Liver (tissue), 9 donors: ENCODE measurements around the gene DUSP7. TPM values are rescaled to one million over a fixed set of nuclear protein-coding genes. Genes with fewer than 3 reads are reported as not detected.

Experiments
- DNase-seq: peaks from one replicate; pipeline ENCODE4 v3.0.0-alpha.2; 2017; ENCODE audit warnings: low spot score
- H3K27ac ChIP-seq, 2 donors: one replicate each; pipeline ENCODE4 v1.7.0; 2013; ENCODE audit warnings: inconsistent platforms in 2 of 2, low read length in 2 of 2, control low read depth in 1 of 2, low read depth in 1 of 2, mild to moderate bottlenecking in 1 of 2
- H3K27me3 ChIP-seq, 4 donors: one replicate each; pipeline versions ENCODE4 v1.6.1 to v1.7.0; 2013; ENCODE audit warnings: low read length in 3 of 4, inconsistent platforms in 1 of 4, mild to moderate bottlenecking in 1 of 4, moderate library complexity in 1 of 4; ENCODE audit not compliant: control insufficient read depth in 4 of 4, insufficient read depth in 4 of 4
- H3K36me3 ChIP-seq, 4 donors: one replicate each; pipeline versions ENCODE4 v1.6.1 to v1.7.0; 2013; ENCODE audit warnings: low read length in 3 of 4, mild to moderate bottlenecking in 3 of 4, low read depth in 1 of 4, moderate library complexity in 1 of 4; ENCODE audit not compliant: control insufficient read depth in 4 of 4, insufficient read depth in 3 of 4
- H3K4me1 ChIP-seq, 4 donors: one replicate each; pipeline versions ENCODE4 v1.6.1 to v1.7.0; 2013; ENCODE audit warnings: low read length in 3 of 4, mild to moderate bottlenecking in 3 of 4, moderate library complexity in 1 of 4; ENCODE audit not compliant: control insufficient read depth in 4 of 4, insufficient read depth in 4 of 4
- H3K4me3 ChIP-seq, 3 donors: one replicate each; pipeline versions ENCODE4 v1.6.1 to v1.7.0; 2013; ENCODE audit warnings: low read length in 3 of 3, control low read depth in 1 of 3, low read depth in 1 of 3, mild to moderate bottlenecking in 1 of 3
- H3K9ac ChIP-seq, 2 donors: one replicate each; pipeline ENCODE4 v1.7.0; 2013; ENCODE audit warnings: low read length in 2 of 2, mild to moderate bottlenecking in 2 of 2, moderate library complexity in 2 of 2, control low read depth in 1 of 2, low read depth in 1 of 2
- H3K9me3 ChIP-seq, 4 donors: one replicate each; pipeline versions ENCODE4 v1.6.1 to v1.7.0; 2013; ENCODE audit warnings: low read length in 3 of 4; ENCODE audit not compliant: control insufficient read depth in 4 of 4
- EGR1 ChIP-seq, 2 donors: IDR thresholded peaks; 2 replicates each; pipeline ENCODE4 v1.6.1; 2016 to 2018; ENCODE audit warnings: antibody characterized with exemption in 2 of 2, low read depth in 2 of 2
- FOXA1 ChIP-seq: IDR thresholded peaks from 2 replicates; pipeline ENCODE4 v1.6.1; 2016; ENCODE audit warnings: antibody characterized with exemption
- FOXA2 ChIP-seq: IDR thresholded peaks from 2 replicates; pipeline ENCODE4 v1.6.1; 2016; ENCODE audit warnings: antibody characterized with exemption
- GABPA ChIP-seq, 2 donors: IDR thresholded peaks in 1 of 2; conservative IDR thresholded peaks in 1 of 2; 2 replicates each; pipeline ENCODE4 v1.6.1; 2016; ENCODE audit warnings: antibody characterized with exemption in 2 of 2, mild to moderate bottlenecking in 1 of 2, moderate library complexity in 1 of 2
- HNF4A ChIP-seq, 2 donors: conservative IDR thresholded peaks; 2 replicates each; pipeline ENCODE4 v1.6.1; 2016; ENCODE audit warnings: antibody characterized with exemption in 2 of 2, mild to moderate bottlenecking in 2 of 2
- HNF4G ChIP-seq: IDR thresholded peaks from 2 replicates; pipeline ENCODE4 v1.6.1; 2016; ENCODE audit warnings: antibody characterized with exemption
- JUND ChIP-seq, 2 donors: IDR thresholded peaks; 2 replicates each; pipeline ENCODE4 v1.6.1; 2016; ENCODE audit warnings: antibody characterized with exemption in 2 of 2
- NR2F2 ChIP-seq: IDR thresholded peaks from 2 replicates; pipeline ENCODE4 v1.6.1; 2016; ENCODE audit warnings: antibody characterized with exemption
- RAD21 ChIP-seq, 2 donors: IDR thresholded peaks; 2 replicates each; pipeline ENCODE4 v1.6.1; 2016; ENCODE audit warnings: antibody characterized with exemption in 2 of 2, mild to moderate bottlenecking in 2 of 2
- RXRA ChIP-seq, 2 donors: IDR thresholded peaks; 2 replicates each; pipeline ENCODE4 v1.6.1; 2017 to 2018; ENCODE audit warnings: antibody characterized with exemption in 2 of 2, mild to moderate bottlenecking in 1 of 2
- SP1 ChIP-seq: IDR thresholded peaks from 2 replicates; pipeline ENCODE4 v1.6.1; 2018; ENCODE audit warnings: antibody characterized with exemption, mild to moderate bottlenecking
- TAF1 ChIP-seq: conservative IDR thresholded peaks from 2 replicates; pipeline ENCODE4 v1.6.1; 2016; ENCODE audit warnings: antibody characterized with exemption, mild to moderate bottlenecking
- YY1 ChIP-seq: IDR thresholded peaks from 2 replicates; pipeline ENCODE4 v1.6.1; 2016; ENCODE audit warnings: antibody characterized with exemption, mild to moderate bottlenecking
- WGBS: extraction: QIAGEN DNeasy Blood & Tissue Kit; methylation state at CpG from one replicate; pipeline ENCODE4 v1.1.7; 2013; 5-methylcytosine and 5-hydroxymethylcytosine counted together
- polyA plus RNA-seq, 2 donors: library from polyadenylated mRNA; stranded (reverse) in 1 of 2; unstranded in 1 of 2; fragments of 200-250 nt in 1 of 2; fragments of >200 nt in 1 of 2; fragmentation: Nextera tagmentation in 1 of 2; extraction: Ambion mirVana in 1 of 2; gene quantifications; one replicate each; pipeline versions ENCODE4 v1.2.1 to v1.2.3, GENCODE V29; 2013 to 2015
- total RNA-seq, 2 donors: library from RNA; depleted of rRNA; stranded (reverse); fragments of >200 nt; gene quantifications; one replicate each; pipeline ENCODE4 v1.2.3, GENCODE V29; 2014
- TF ChIP-seq, protein P1 (sequence below): fragments of 150-350 bp; IDR thresholded peaks from 2 replicates; pipeline ENCODE4 v1.5.1; 2017; ENCODE audit warnings: improper control_type of control experiment, low read depth, low read length; ENCODE audit not compliant: missing input control
- TF ChIP-seq, protein P2 (sequence below): IDR thresholded peaks from 2 replicates; pipeline ENCODE4 v1.6.1; 2016; ENCODE audit warnings: antibody characterized with exemption, mild to moderate bottlenecking
- TF ChIP-seq, protein P3 (sequence below): IDR thresholded peaks from 2 replicates; pipeline ENCODE4 v1.6.1; 2016; ENCODE audit warnings: antibody characterized with exemption
- TF ChIP-seq, protein P4 (sequence below): IDR thresholded peaks from 2 replicates; pipeline ENCODE4 v1.6.1; 2016; ENCODE audit warnings: antibody characterized with exemption
- TF ChIP-seq, protein P5 (sequence below): IDR thresholded peaks from 2 replicates; pipeline ENCODE4 v1.6.1; 2016; ENCODE audit warnings: antibody characterized with exemption
- donor health status: healthy.
- donor health status: healthy.
- donor health status: healthy.
- donor health status: healthy.
- donor health status: healthy.

The DUSP7 gene
- total and polyA plus RNA-seq, 4 donors: 1.5 to 5.0 (median 3.7) TPM

- 76% methylated on average over 14 of the region's 14 CpGs for WGBS
- no peak for TF ChIP-seq NR2F2
- TF ChIP-seq, protein P1, sequence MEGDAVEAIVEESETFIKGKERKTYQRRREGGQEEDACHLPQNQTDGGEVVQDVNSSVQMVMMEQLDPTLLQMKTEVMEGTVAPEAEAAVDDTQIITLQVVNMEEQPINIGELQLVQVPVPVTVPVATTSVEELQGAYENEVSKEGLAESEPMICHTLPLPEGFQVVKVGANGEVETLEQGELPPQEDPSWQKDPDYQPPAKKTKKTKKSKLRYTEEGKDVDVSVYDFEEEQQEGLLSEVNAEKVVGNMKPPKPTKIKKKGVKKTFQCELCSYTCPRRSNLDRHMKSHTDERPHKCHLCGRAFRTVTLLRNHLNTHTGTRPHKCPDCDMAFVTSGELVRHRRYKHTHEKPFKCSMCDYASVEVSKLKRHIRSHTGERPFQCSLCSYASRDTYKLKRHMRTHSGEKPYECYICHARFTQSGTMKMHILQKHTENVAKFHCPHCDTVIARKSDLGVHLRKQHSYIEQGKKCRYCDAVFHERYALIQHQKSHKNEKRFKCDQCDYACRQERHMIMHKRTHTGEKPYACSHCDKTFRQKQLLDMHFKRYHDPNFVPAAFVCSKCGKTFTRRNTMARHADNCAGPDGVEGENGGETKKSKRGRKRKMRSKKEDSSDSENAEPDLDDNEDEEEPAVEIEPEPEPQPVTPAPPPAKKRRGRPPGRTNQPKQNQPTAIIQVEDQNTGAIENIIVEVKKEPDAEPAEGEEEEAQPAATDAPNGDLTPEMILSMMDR: no peak
- TF ChIP-seq, protein P2, sequence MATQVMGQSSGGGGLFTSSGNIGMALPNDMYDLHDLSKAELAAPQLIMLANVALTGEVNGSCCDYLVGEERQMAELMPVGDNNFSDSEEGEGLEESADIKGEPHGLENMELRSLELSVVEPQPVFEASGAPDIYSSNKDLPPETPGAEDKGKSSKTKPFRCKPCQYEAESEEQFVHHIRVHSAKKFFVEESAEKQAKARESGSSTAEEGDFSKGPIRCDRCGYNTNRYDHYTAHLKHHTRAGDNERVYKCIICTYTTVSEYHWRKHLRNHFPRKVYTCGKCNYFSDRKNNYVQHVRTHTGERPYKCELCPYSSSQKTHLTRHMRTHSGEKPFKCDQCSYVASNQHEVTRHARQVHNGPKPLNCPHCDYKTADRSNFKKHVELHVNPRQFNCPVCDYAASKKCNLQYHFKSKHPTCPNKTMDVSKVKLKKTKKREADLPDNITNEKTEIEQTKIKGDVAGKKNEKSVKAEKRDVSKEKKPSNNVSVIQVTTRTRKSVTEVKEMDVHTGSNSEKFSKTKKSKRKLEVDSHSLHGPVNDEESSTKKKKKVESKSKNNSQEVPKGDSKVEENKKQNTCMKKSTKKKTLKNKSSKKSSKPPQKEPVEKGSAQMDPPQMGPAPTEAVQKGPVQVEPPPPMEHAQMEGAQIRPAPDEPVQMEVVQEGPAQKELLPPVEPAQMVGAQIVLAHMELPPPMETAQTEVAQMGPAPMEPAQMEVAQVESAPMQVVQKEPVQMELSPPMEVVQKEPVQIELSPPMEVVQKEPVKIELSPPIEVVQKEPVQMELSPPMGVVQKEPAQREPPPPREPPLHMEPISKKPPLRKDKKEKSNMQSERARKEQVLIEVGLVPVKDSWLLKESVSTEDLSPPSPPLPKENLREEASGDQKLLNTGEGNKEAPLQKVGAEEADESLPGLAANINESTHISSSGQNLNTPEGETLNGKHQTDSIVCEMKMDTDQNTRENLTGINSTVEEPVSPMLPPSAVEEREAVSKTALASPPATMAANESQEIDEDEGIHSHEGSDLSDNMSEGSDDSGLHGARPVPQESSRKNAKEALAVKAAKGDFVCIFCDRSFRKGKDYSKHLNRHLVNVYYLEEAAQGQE: no peak
- no peak for TF ChIP-seq JUND (IDR thresholded peaks at IDR 0.05)
- TF ChIP-seq, protein P3, sequence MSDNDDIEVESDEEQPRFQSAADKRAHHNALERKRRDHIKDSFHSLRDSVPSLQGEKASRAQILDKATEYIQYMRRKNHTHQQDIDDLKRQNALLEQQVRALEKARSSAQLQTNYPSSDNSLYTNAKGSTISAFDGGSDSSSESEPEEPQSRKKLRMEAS: no peak
- no peak for TF ChIP-seq RXRA (IDR thresholded peaks at IDR 0.05)
- TF ChIP-seq, protein P4, sequence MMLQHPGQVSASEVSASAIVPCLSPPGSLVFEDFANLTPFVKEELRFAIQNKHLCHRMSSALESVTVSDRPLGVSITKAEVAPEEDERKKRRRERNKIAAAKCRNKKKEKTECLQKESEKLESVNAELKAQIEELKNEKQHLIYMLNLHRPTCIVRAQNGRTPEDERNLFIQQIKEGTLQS: no peak
- no peak for TF ChIP-seq YY1
- no peak for TF ChIP-seq RAD21 (IDR thresholded peaks at IDR 0.05)
- TF ChIP-seq EGR1 (IDR thresholded peaks at IDR 0.05; ENCODE audit: low read depth in 2 of 2): no peak
- no peaks in the 10 kb centered on the region for H3K9me3 ChIP-seq
- H3K36me3 ChIP-seq: no peaks in the 10 kb centered on the region
- DNase-seq: no peak
- H3K4me1 ChIP-seq: peaks cover 7 to 39% (median 30%) of the 10 kb centered on the region in 4 donors
- peak overlapping the region in 1 of 2 donors; percentile 5 for H3K9ac ChIP-seq
- H3K27me3 ChIP-seq: no peaks in the 10 kb centered on the region
- H3K27ac ChIP-seq: peak overlapping the region in 1 of 2 donors; percentile 5
- H3K4me3 ChIP-seq: peak overlapping the region in 1 of 3 donors; percentile 31
Observed at GRCh38 chr3:52057812-52058495, 1.6 kb upstream of the DUSP7 start.

DNA sequence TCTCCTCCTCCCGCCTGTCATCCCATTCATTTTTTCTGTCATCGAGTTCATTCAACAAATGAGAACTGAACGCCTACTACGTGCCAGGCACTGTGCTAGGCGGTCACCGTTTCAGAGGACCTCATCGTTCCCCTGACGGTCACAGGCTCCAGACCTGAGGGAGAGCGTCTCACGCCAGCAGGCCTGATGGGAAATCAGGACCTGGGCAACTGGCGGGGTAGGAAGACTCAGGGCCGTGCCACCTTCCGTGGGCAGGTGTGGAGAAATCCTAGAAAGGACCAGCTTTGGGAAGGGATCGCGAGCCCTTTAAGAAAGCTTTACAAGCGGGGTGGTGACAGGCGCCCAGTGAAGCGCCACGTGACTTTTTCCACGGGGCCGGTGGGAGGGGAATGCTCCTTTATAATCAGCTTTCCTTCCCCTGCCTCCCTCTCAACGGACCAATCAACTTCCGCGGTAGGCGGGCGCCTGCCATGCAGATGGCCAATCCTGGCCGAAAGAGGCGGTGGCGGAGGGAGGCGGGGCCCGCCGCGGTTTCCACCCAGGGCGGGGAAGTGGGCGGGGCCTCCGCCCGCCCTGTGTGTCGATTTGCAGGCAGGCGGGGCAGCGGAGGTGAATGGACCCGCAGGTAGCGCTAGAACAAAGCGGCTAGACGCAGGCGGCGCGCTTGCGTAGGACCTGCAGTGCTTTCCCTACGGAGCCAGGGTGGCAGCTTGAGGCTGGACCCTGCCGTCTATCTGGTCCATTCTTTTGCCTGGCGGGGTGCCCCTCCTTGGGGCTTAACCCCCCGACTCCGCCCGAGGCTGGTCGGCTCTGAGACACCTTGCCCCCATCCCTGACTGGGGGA, 819 bp upstream of the DUSP7 start:
- H3K27ac ChIP-seq: peak overlapping the region; percentile 88 to 97
- H3K4me3 ChIP-seq: peak overlapping the region; percentile 68 to 73 (median 71)
- no peaks in the 10 kb centered on the region for H3K9me3 ChIP-seq
- H3K36me3 ChIP-seq: no peaks in the 10 kb centered on the region
- peak overlapping the region; percentile 28 to 86 for H3K9ac ChIP-seq
- peaks cover 7 to 44% (median 32%) of the 10 kb centered on the region in 4 donors for H3K4me1 ChIP-seq
- DNase-seq: peak; percentile 99
- no peaks in the 10 kb centered on the region for H3K27me3 ChIP-seq
- WGBS: under 1% methylated on average over 55 of the region's 55 CpGs
- TF ChIP-seq GABPA (IDR thresholded peaks at IDR 0.05 in 1 of 2, conservative IDR thresholded peaks at IDR 0.05 in 1 of 2) (peak in 1 of 2 donors; percentile 61), NR2F2 (no peak), FOXA2 (no peak), YY1 (peak; percentile 62), FOXA1 (no peak), TAF1 (no peak), HNF4G (no peak), RXRA (IDR thresholded peaks at IDR 0.05) (peak; percentile 64 to 79), EGR1 (IDR thresholded peaks at IDR 0.05; ENCODE audit: low read depth in 2 of 2) (peak; percentile 67 to 77), RAD21 (IDR thresholded peaks at IDR 0.05) (peak in 1 of 2 donors; percentile 41), HNF4A (conservative IDR thresholded peaks at IDR 0.05) (peak in 1 of 2 donors; percentile 10), SP1 (peak; percentile 97)
- TF ChIP-seq, protein P3: peak; percentile 99
- TF ChIP-seq, protein P5, sequence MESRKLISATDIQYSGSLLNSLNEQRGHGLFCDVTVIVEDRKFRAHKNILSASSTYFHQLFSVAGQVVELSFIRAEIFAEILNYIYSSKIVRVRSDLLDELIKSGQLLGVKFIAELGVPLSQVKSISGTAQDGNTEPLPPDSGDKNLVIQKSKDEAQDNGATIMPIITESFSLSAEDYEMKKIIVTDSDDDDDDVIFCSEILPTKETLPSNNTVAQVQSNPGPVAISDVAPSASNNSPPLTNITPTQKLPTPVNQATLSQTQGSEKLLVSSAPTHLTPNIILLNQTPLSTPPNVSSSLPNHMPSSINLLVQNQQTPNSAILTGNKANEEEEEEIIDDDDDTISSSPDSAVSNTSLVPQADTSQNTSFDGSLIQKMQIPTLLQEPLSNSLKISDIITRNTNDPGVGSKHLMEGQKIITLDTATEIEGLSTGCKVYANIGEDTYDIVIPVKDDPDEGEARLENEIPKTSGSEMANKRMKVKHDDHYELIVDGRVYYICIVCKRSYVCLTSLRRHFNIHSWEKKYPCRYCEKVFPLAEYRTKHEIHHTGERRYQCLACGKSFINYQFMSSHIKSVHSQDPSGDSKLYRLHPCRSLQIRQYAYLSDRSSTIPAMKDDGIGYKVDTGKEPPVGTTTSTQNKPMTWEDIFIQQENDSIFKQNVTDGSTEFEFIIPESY: no peak
- TF ChIP-seq, protein P4: no peak
- TF ChIP-seq, protein P1: no peak
